Adrenal gland (tissue), 12 donors: ENCODE results near the gene DHX30. TPM values are rescaled to one million over a fixed set of nuclear protein-coding genes. Genes with fewer than 3 reads are reported as not detected.

Experiments used
- DNase-seq, 7 donors: peaks; one replicate each; pipeline ENCODE4 v3.0.0-alpha.2; 2019 to 2020
- H3K27ac ChIP-seq, 5 donors: fragments of 200-600 bp; sonication (generic) in 4 of 5; 1 replicate in 3 of 5; 2 replicates in 2 of 5; pipeline versions ENCODE4 v1.5.1 to v1.8.0; 2016 to 2020; ENCODE audit warnings: mild to moderate bottlenecking in 1 of 5
- H3K27me3 ChIP-seq: fragments of 200-600 bp; 2 replicates; pipeline ENCODE4 v1.8.0; 2021
- H3K36me3 ChIP-seq, 2 donors: fragments of 200-600 bp; replicated peaks in 1 of 2; 1 replicate in 1 of 2; 2 replicates in 1 of 2; pipeline versions ENCODE4 v1.5.1 to v1.8.0; 2018 to 2022
- H3K4me1 ChIP-seq, 2 donors: fragments of 200-600 bp; replicated peaks in 1 of 2; 1 replicate in 1 of 2; 2 replicates in 1 of 2; pipeline versions ENCODE4 v1.5.1 to v1.8.0; 2018 to 2021
- H3K4me3 ChIP-seq, 4 donors: fragments of 200-600 bp; sonication (generic) in 3 of 4; one replicate each; pipeline ENCODE4 v1.5.1; 2016 to 2018
- H3K9me3 ChIP-seq, 3 donors: fragments of 200-600 bp; sonication (generic) in 1 of 3; replicated peaks in 1 of 3; 1 replicate in 2 of 3; 2 replicates in 1 of 3; pipeline versions ENCODE4 v1.5.1 to v1.8.0; 2016 to 2021
- CTCF ChIP-seq, 6 experiments: fragments of 450-650 bp in 4 of 6; fragments of 200-600 bp in 2 of 6; sonication (generic) in 1 of 6; IDR thresholded peaks; 1 replicate in 5 of 6; 2 replicates in 1 of 6; pipeline versions ENCODE4 v1.5.1 to v1.8.0; 2016 to 2021; ENCODE audit warnings: antibody characterized with exemption in 6 of 6, mild to moderate bottlenecking in 2 of 6, moderate library complexity in 1 of 6
- POLR2A ChIP-seq, 2 donors: fragments of 450-650 bp; IDR thresholded peaks; one replicate each; pipeline ENCODE4 v1.6.1; 2017; ENCODE audit warnings: antibody characterized with exemption in 2 of 2, mild to moderate bottlenecking in 2 of 2, moderate library complexity in 1 of 2
- WGBS, 4 donors: extraction: QIAGEN DNeasy Blood & Tissue Kit in 2 of 4; methylation state at CpG; one replicate each; pipeline versions ENCODE4 v1.1.5 to v1.1.7; 2013 to 2017; 5-methylcytosine and 5-hydroxymethylcytosine counted together
- intact Hi-C, 2 donors: fragments of 100-400 bp; cut with DNase I; formaldehyde crosslinking; loops; one replicate each; pipeline versions ENCODE4 v1.14.1 to v1.15.0; 2022 to 2023
- polyA plus RNA-seq, 3 donors: library from polyadenylated mRNA; stranded (reverse); fragments of 200-250 nt in 2 of 3; fragments of 350-450 nt in 1 of 3; fragmentation: Illumina TruSeq in 1 of 3; extraction: RNeasy Lipid Tissue Mini Kit (QIAGEN cat#74804) in 1 of 3; gene quantifications; one replicate each; pipeline ENCODE4 v1.2.3, GENCODE V29; 2013 to 2014
- total RNA-seq, 9 donors: library from RNA; depleted of rRNA in 4 of 9; stranded (reverse); fragments of >200 nt in 4 of 9; fragments of 120-200 nt in 1 of 9; fragmentation: NEBNext Ultra II Directional in 1 of 9; extraction: Animal tissue kit (Norgen Biotek cat#: 25700) in 1 of 9; gene quantifications; one replicate each; pipeline versions ENCODE4 v1.1.0 to v1.2.4, GENCODE V29; 2013 to 2023
- donor health status: healthy with polysubstance abuse.
- donor health status: Bipolar disorder and iron deficiency.
- donor health status: DM: yes; HTN: yes; CAD: no.
- donor health status: DM: no; HTN: no; CAD: no.
- donor health status: DM: no; HTN: no; CAD: no.
- donor health status: DM: yes; HTN: yes; CAD: no.

The DHX30 gene
- total and polyA plus RNA-seq, 12 donors, result 35.5 to 79.9 (median 62.2) TPM

- intact Hi-C loops, result no loop called here
- Histone ChIP-seq H3K27ac (no peak overlapping the region), H3K4me3 (no peak overlapping the region), H3K36me3 (peaks cover 0 to 84% of the 10 kb centered on the region in 2 donors), H3K9me3 (no peaks in the 10 kb centered on the region), H3K4me1 (peaks cover 9 to 13% of the 10 kb centered on the region in 2 donors), H3K27me3 (no peaks in the 10 kb centered on the region)
- TF ChIP-seq POLR2A (IDR thresholded peaks at IDR 0.05) (no peak), CTCF (IDR thresholded peaks at IDR 0.05) (no peak)
- WGBS, 4 donors, result 94 to 98% (median 94%) methylated on average over 12 of the region's 12 CpGs
- no peak for DNase-seq
Measured at GRCh38 chr3:47851888-47852603, 49.1 kb downstream of the DHX30 start.

DNA sequence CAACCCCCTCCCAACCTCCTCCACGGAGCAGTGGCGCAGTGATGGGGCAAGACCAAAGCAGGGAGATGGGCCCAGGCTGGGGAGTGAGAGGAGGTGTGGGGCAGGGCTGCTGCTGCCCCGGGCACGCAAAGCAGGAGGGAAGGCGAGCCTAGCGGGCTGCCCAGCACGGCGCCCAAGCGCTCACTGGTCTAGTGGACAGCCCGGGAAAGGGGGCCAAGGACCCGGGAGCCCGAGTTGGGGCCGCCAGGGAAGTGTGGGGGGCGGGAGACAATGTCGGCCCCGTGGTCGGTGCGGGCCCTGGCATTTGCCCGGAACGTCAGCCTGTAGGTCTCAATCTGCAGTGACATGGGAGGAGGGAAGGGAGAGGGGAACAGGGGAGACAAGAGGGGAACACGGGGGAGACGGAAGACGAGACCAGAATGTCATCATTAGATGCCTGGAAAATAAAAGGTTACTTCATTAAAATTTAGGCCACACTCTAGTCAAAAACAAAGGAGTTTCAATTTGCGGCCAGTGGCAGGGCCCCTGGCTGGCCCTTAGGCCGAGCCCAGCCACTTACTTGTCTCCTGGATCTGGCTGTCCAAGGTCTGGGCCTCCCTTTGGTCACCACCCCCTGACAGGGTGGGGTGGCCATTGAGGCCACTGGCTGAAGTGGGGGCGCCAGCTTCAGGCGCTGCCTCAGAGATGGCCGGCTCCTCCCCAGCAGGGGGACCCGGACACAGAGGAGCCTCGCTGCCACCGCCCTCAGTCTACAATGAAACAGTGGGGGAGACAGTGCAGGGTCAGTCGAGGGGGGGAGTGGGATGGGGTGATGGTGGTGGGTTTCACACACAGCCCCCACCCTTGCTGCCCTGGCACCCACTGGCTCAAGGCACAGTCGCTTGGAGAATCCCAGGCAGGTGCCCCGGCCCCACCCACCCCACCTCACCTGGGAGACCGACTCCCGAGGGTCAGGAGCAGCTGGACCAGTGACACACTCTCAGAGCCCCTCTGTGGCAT is 50.0 kb downstream of the DHX30 start:
- H3K4me1 ChIP-seq, result peaks cover 9 to 15% of the 10 kb centered on the region in 2 donors
- no peak overlapping the region for H3K4me3 ChIP-seq
- no peaks in the 10 kb centered on the region for H3K9me3 ChIP-seq
- 88 to 92% (median 89%) methylated on average over 25 to 36 of the region's 36 CpGs for WGBS, 4 donors
- no peak for DNase-seq
- intact Hi-C loops, result no loop called here
- no peaks in the 10 kb centered on the region for H3K27me3 ChIP-seq
- TF ChIP-seq POLR2A (IDR thresholded peaks at IDR 0.05) (no peak), CTCF (IDR thresholded peaks at IDR 0.05) (no peak)
- H3K27ac ChIP-seq, result no peak overlapping the region
- peaks cover 0 to 78% of the 10 kb centered on the region in 2 donors for H3K36me3 ChIP-seq

DNA sequence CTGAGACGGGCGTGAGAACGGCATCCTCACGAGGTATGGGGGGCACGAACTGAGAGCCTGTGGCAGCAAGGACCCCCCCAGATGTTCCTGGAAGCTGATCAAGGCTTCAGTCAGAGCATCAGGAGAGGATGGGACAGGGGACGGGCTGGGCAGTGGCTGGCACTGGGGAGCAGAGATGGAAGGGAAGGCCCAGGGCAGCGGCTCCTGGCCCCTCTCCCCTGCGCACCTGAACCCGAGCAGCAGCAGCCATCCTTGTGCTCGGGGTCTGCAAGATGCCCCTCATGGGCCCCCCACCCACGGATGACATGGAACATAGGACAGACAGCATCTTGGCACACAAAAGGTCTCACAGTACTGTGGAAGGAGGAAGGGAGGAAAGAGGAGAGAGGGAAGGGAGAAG is 51.3 kb downstream of the DHX30 start:
- H3K9me3 ChIP-seq, result no peaks in the 10 kb centered on the region
- 86 to 92% (median 88%) methylated on average over 7 to 11 of the region's 11 CpGs for WGBS, 4 donors
- no peak for DNase-seq
- H3K4me1 ChIP-seq, result peaks cover 9 to 15% of the 10 kb centered on the region in 2 donors
- H3K4me3 ChIP-seq, result no peak overlapping the region
- no peak overlapping the region for H3K27ac ChIP-seq
- H3K36me3 ChIP-seq, result peaks cover 0 to 64% of the 10 kb centered on the region in 2 donors
- TF ChIP-seq CTCF (IDR thresholded peaks at IDR 0.05) (no peak), POLR2A (IDR thresholded peaks at IDR 0.05) (no peak)
- intact Hi-C loops, result no loop called here
- no peaks in the 10 kb centered on the region for H3K27me3 ChIP-seq
